T1000 (cell line): Measurements from ENCODE around the gene ZNF587B.
"Not testable (repeated sequence)": the region's sequence is repeated elsewhere in the genome, so short reads cannot be mapped to it uniquely, and the experiment has no call there.

Experiments used
- DNase-seq: peaks from one replicate; lab custom pipeline; 2025; ENCODE audit warnings: mixed read lengths; lab: John Stamatoyannopoulos, UW

ZNF587B gene

DNA sequence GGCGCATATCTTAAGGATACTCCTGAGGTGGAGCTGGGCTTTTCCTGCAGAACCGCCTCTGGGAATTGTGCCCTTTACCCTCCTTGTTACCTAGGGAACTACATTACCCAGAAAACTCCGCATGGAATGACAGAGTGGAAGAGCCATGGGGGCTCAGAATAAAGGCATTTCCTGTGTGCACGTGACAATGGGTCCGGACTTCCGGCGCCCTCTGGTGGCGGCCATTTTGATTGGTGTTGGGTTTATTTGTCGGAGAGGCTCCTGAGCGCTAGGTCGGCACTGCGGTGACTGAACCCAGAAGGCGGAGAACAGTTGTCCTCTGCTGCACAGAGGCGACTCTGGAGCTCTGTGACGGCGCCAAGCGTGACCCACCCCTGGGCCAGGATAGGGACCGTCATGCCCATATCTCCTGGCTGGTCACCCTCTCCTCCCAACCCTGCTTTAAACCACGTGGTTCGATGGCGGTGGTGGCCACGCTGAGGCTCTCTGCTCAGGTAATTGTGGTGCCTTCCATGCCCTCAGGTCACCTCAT is at the start of gene ZNF587B:
Gene ZNF587B (plus strand): TSS at position 229 of the 532 bp plus-strand sequence. CDS start 230 bp downstream, at position 459.
- peak; percentile 22 for DNase-seq

DNA sequence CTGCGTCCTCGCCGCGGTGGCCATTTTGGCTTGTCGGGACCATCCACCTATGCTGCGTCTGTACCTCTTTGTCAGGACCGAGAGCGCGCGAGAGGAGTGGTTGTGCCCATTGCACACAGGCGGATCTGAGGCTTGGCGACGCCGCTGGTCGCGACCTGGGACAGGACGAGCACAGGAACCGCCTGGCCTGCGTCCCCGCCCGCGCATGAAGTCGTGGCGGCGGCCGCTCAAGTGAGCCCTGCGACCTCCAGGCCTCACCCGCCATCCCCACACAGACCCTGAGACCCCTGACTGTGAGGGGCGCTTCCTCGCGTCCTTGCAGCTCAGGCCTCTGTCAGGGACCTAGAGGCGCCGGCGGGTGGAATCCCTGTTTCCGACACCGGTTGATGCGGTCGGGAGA is 43.8 kb upstream of the ZNF587B start:
- no peak for DNase-seq

DNA sequence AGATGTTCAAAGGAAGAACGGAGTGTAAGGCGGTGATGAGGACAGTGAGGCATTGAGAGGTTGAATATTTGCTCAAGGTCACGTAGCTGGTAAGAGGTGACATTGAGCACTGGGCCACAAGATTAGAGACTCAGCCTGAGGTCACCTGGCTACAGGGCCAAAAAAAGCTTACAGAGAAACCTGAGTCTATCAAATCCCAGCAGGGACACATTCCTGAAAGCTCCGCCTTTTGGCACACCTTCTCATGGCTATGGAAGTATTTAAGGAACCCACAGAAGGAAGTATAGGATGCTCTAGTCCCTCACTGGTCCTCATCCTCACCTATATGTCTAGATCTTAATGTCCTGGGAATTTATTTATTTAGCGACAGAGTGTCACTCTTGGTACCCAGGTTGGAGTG is 43.2 kb upstream of the ZNF587B start:
- no peak for DNase-seq

DNA sequence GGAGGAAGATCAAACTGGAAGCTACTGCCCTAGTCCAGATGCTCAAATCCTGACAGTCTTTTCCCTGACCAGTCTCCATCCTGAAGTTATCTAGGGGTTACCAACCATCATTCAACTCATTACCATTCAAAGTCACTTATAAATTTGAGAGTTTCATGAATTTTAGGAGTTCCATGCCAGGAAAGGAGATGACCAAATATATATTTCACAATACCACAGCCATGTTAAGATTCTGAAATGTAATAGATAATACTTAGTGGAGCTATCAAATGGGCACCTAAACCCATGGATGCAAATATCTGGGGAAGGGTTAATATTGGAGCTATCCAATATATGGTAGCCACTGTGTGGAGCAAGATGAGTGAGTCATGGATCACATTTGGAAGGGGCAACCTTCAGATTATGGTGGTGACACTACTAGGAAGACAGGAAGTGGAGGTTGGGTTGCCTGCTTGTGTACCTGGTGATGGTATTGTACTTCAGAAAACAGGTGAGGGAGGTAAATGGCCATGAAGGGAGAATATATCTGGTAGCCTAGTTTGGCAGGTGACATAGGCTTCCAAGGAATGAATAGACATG is 41.9 kb upstream of the ZNF587B start:
- no peak for DNase-seq

DNA sequence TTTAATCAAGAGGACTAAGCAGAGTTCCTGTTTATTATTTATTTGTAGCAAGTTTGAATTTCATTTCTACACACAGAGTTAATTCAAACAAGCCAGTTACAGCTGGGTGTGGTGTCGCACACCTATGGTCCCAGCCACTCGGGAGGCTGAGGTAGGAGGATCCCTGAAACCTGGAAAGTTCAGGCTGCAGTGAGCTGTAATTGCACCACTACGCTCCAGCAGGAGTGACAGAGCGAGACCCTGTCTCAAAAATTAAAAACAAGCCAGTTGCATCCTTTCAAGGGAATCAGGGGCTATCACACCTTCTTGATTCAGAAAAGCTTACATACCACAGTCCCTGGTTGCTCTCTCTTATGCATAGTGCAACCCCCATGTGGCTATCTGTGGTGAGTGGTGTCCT is 40.8 kb upstream of the ZNF587B start:
- no peak for DNase-seq

DNA sequence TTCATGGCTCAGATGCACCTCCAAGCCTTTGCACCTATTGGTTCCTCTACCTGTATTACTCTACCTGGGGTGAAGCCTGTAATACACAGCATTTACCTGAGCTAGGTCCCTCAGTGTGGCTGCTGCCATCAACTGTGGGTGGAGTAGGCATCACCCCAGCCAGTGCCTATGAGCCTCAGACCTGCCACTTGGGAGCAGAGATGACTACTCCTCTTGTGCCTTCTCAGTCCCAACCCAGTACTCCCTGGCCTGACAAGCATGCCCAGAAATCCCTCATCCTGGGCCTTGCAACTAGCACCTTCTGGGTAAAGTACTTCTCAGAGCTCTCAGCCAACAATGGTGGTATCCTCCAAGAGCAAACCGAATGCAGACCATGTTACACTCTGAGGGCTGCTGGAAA is 33.5 kb upstream of the ZNF587B start:
- not testable (repeated sequence) for DNase-seq

DNA sequence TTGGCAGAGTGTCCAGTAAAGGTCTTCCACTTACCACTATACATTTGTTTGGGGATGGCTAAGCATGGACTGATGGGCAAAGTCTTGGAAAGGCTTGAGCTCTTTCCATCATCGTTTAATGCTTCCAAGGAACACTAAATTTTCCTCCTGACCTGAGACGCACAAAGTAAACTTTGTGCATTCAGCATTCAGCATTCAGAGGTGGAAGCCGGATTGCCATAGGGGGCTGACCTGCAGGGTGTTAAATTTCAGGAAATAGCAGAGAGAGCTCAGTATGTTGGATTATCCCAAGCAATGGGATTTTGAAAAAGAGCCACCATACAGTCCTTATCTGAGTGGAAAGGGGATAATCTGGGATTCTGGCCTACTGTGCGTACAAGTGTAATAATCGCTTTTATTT is 29.4 kb upstream of the ZNF587B start:
- no peak for DNase-seq

DNA sequence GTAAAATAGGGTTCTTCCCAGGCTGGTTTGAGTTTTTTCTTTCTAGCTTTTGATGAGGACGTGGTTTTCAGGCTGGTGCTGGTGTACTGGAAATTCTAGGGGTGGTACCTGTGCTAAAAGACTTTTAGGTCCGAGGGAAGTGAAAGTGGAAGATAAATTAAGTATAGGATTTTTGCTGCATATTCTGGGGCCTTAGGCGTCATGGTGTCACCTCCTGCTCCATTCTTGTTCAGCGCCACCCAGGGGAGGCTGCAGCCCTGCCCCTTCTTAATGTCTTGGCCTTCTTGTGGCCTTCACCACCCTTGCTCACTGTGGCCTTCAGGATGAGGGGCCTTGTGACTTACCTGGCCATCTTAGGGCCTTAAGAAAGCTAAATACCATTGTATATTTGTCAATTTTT is 27.8 kb upstream of the ZNF587B start:
- no peak for DNase-seq

DNA sequence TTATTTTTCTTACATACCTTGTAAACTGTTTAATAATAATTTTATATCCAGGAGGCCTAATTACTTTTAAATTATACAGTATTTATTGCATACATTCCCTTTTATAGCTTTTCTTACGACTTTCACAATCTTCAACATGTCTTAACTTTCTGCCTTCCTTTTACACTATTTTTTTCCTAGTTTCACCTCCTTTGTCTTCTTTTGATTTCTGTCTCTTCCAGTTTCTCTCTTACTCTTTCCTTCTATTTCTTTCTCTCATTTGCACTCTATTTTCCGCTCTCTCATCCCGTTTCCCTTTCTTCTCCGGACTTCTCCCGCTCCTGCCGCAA is 26.9 kb upstream of the ZNF587B start:
- DNase-seq, result no peak

DNA sequence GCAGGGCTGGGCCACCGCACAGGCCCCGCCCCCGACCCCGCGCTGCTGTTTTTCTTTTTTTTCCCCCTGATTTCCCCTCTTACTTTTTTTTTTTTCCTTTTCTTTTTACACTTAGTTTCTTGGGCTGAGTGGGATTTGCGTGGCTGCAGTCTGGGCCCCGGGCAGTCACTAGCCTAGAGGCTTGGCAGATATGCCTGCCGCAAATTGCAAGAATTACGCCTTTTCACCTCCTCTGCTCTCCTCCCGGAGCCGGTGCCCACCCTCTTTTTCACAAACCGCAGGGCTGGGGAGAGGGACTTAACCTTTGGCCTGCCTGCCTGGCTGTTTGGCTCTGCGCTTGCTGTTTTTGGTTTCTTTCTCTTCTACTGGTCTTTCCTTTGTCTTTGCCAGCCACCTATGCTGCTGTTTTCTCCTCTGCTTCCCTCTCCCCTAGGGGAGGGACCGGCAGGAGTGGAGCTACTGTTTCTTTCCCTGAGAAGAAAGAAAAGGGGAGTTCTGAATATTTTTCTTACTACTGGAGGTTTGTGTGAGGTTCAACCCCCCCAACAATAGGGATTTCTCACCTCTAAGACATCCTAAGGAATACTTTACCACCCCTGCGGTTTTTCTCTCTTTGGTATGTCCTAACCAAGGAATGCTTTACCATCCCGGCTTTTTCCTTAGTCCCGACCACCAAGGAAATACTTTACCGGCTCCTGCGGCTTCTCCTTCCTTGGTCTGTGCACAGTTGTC is 26.3 kb upstream of the ZNF587B start:
- DNase-seq, result no peak

DNA sequence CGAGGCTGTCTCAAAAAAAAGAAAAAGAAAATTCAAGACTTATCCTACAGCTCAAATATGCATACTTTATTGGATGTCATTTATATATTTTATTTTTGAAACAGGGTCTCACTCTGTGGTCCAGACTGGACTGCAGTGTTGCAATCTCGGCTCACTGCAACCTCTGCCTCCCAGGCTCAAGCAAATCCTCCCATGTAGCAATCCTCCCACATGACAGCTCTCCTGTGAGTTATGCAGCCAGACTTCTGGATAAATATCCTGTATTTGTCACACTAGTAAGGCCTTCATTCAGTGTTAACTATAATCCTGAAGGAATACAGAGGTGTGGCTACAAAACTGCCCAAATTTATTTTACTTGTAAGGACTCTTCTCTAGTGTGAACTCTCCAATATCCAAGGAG is 22.6 kb upstream of the ZNF587B start:
- no peak for DNase-seq

DNA sequence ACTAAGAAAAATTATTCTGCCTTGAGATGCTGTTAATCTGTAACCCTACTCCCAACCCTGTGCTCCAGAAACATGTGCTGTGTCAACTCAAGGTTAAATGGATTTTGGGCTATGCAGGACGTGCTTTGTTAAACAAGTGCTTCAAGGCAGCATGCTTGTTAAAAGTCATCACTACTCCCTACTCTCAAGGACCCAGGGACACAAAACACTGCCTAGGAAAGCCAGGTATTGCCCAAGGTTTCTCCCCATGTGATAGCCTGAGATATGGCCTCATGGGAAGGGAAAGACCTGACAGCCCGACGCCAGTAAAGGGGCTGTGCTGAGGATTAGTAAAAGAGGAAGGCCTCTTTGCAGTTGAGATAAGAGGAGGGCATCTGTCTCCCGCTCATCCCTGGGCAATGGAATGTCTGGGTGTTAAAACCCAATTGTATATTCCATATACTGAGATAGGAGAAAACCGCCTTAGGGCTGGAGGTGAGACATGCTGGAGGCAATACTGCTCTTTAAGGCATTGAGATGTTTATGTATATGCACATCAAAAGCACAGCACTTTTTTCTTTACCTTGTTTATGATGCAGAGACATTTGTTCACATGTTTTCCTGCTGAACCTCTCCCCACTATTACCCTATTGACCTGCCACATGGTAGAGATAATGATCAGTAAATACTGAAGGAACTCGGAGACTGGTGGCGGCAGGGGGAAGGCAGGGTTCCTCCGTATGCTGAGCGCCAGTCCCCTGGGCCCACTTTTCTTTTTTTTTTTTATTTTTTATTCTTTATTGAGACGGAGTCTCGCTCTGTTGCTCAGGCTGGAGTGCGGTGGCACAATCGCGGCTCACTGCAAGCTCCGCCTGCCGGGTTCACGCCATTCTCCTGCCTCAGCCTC is 19.4 kb upstream of the ZNF587B start:
- DNase-seq, result not testable (repeated sequence)

DNA sequence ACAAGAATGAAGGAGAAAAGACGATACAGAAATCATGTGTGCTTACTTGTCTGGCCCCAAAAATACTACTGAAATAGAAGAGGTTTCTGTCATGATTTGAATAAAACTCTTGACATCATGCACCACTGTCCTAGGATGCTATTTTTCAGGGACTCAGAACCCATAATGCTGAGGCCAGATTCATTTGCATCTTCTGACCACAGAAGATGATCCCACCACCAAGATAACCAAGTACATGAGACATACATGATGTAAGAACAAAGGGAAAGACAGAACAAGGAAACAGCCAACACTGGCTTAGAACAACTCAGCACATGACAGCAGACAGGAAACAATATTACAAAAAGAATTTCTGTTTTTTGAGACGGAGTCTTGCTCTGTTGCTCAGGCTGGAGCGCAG is 17.9 kb upstream of the ZNF587B start:
- no peak for DNase-seq

DNA sequence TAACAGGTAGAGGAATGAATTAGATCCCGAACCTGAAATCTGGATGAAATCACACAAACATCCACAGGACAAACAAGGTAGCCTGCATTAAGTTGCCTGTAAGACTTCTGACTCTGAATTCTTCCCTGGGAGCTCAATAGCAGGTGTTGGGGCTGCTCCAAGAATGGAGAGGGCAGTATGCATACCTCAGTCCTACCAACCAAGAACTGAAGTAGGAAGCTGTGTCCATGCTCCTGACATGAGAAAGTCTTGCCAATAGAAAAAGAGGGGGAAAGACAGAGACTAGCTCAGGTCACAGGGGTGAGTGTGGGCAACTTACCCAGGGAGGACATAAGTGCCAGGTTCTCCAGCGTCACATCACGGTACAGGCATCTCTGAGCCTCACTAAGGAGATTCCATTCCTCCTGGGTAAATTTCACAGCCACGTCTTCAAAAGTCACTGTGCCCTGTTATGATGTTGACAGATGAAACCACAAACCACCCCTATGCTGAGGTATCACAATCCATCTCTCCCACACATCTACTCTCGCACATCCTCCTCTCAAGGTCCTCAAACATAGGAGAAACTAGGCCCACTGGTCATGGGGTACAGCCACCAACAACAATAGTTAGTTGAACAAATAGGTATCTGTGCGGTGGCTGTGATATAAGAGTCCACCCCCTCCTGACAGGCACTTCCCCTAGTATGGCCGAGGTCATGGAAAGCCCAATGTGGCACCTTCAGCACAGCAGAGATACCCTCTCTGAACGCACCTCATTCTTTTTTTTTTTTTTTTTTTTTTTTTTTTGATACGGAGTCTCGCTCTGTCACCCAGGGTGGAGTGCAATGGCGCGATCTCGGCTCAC is 16.9 kb upstream of the ZNF587B start:
- DNase-seq, result not testable (repeated sequence)

DNA sequence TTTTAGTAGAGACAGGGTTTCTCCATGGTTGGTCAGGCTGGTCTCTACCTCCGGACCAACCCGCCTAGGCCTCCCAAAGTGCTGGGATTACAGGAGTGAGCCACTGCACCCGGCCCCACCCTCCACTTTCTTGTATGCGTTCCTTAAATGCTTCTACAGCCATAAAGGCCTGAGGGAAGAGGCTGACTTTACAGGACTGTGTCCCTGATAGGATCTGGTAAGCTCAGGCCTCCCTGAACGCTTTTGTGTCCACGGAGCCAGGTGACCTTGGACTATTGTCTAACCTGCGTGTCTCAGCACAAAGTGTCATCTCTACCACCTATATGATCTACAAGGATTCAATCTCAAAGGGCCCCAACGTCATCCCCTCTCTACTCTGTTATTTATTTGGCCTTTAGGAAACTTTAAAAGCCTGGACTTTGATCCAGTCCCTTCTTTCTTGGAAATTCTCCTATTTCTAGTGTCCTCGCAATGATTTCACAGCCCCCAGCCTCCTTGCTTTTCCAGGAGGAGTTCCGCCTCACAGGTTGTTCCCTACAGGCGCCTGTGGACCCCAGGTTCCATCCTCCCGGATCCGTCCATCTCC is 16.1 kb upstream of the ZNF587B start:
- no peak for DNase-seq

DNA sequence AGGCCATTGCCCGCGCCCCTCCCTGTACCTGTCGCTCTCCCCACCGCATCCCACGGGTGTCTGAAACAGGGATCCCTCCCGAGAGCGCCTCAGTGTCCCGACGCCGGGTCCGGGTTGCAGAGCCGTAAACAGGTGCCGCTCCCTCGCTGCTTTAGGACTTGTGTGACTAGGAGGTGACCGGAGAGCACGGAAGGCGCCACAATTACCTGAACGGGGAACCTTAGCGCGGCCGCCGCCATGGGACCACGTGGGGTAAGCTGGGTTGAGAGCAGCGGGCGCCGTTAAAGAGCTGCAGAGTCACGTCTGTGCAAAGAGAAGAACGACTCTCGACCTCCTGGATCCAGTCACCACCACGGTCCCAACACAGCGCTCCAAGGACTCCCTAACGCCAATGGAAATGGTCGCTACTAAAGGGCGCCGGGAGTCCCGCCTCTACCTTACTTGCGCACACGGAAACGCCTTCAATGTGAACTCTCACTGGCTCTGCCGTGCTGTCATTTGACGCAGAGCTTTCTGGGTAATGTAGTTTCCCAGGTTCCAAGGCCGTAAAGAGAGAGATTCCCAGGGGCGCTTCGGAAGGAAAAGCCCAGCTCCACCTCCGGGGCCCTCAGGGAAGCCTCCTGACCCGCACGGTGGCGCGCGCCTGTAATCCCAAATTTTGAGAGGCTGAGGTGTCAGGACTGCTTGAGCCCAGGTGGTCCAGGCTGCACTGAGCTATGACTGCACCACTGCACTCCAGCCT is 15.4 kb upstream of the ZNF587B start, which contains the start of gene ZNF552:
Gene ZNF552 (minus strand): TSS at position 409 of the 742 bp plus-strand sequence. CDS start 170 bp downstream, at position 239.
- DNase-seq, result peak; percentile 59

DNA sequence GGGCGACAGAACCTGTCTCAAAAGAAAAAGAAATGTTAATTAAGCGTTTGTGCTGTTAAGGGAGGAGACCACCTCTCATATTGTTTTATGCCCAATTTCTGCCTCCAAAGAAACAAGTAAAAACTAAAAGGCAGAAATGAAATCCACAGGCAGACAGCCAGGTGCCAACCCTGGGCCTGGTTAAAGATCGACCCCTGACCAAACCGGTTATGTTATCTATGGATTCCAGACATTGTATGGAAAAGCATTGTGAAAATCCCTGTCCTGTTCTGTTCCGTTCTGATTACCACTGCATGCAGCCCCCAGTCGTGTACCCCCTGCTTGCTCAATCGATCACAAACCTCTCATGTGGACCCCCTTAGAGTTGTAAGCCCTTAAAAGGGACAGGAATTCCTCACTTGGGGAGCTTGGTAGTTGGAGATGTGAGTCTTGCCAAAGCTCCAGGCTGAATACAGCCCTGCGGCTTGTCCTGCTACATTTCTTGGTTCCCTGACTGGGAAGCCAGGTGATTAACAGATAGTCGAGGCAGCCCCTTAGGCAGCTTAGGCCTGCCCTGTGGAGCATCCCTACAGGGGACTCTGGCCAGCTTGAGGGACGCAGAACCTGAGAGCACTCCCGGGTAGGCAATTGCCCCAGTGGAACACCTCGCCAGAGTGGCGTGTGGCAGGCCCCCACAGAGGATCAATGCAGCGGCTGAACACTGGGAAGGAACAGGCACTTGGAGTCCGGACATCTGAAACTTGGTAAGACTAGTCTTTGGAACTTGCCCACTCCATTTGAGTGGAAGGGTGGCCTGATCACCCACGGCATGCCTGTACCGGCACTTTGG is 14.6 kb upstream of the ZNF587B start:
- DNase-seq, result no peak

DNA sequence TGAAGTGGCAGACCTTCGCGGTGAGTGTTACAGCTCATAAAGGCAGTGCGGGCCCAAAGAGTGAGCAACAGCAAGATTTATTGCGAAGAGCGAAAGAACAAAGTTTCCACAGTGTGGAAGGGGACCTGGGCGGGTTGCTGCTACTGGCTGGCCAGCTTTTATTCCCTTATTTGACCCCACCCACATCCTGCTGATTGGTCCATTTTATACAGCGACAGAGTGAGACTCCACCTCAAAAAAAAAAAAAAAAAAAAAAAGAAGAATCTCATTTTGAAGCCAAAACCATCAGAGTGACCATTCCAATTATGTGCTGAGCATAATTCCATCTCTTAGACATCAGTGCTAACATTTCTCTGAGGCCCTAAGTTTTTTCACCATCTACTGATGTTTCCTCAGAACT is 13.4 kb upstream of the ZNF587B start:
- DNase-seq, result no peak

DNA sequence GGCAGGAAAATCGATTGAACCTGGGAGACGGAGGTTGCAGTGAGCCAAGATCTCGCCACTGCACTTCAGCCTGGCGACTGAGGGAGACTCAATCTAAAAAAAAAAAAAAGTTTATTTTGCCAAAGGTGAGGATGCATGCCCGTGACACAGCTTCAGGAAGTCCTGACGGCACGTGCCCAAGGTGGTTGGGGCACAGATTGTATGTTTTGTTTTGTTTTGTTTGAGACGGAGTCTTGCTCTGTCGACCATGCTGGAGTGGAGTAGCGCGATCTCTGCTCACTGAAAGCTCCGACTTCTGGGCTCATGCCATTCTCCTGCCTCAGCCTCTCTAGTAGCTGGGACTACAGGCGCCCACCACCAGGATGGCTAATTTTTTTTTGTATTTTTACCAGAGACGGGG is 12.1 kb upstream of the ZNF587B start:
- no peak for DNase-seq

DNA sequence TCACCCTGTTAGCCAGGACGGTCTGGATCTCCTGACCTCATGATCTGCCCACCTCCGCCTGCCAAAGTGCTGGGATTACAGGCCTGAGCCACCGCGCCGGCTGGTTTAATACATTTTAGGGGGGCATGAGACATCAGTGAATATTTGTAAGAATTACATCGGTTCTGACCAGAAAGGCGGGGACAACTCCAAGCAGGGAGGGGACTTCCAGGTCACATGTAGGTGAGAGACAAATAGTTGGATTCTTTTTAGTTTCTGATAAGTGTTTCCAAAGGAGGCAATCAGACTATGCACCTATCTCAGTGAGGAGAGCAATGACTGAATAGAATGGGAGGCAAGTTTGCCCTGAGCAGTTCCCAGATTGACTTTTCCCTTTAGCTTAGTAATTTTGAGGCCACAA is 11.7 kb upstream of the ZNF587B start:
- DNase-seq, result no peak
